Glutamatergic neuron (in vitro differentiated cells): ENCODE measurements around the gene JAZF1. TPM values are rescaled to one million over a fixed set of nuclear protein-coding genes. Genes with fewer than 3 reads are reported as not detected.

Experiments used
- DNase-seq: peaks from one replicate; pipeline ENCODE4 v3.0.0; 2022
- H3K27ac Mint-ChIP-seq: one replicate; pipeline ENCODE4 v1.8.0; 2020; ENCODE audit warnings: mild to moderate bottlenecking, mixed read lengths, inconsistent platforms; ENCODE audit not compliant: unreplicated experiment
- H3K27me3 Mint-ChIP-seq: one replicate; pipeline ENCODE4 v1.8.0; 2020; ENCODE audit warnings: mild to moderate bottlenecking, moderate library complexity, mixed read lengths, inconsistent platforms; ENCODE audit not compliant: unreplicated experiment
- H3K36me3 Mint-ChIP-seq: one replicate; pipeline ENCODE4 v1.8.0; 2020; ENCODE audit warnings: mild to moderate bottlenecking, mixed read lengths, inconsistent platforms; ENCODE audit not compliant: unreplicated experiment
- H3K4me1 Mint-ChIP-seq: one replicate; pipeline ENCODE4 v1.8.0; 2020; ENCODE audit warnings: mild to moderate bottlenecking, low read depth, mixed read lengths, inconsistent platforms; ENCODE audit not compliant: unreplicated experiment
- H3K4me3 Mint-ChIP-seq: one replicate; pipeline ENCODE4 v1.8.0; 2020; ENCODE audit warnings: mild to moderate bottlenecking, mixed read lengths, inconsistent platforms; ENCODE audit not compliant: unreplicated experiment
- H3K9me3 Mint-ChIP-seq: one replicate; pipeline ENCODE4 v1.8.0; 2020; ENCODE audit warnings: mild to moderate bottlenecking, moderate library complexity, mixed read lengths, inconsistent platforms; ENCODE audit not compliant: unreplicated experiment
- total RNA-seq: library from RNA; stranded (reverse); fragmentation: NEBNext Ultra II Directional; extraction: Animal tissue kit (Norgen Biotek cat#: 25700); gene quantifications from one replicate; pipeline ENCODE4 v1.2.1, GENCODE V29; 2021; ENCODE audit not compliant: unreplicated experiment
- TF ChIP-seq, protein P1 (sequence below): fragments of 200-600 bp; sonication (generic); IDR thresholded peaks from one replicate; pipeline ENCODE4 v1.5.0; 2021; ENCODE audit not compliant: partially characterized antibody, unreplicated experiment

Gene JAZF1
- total RNA-seq, 1 donor from 2014 or later, result 14.1 TPM

DNA sequence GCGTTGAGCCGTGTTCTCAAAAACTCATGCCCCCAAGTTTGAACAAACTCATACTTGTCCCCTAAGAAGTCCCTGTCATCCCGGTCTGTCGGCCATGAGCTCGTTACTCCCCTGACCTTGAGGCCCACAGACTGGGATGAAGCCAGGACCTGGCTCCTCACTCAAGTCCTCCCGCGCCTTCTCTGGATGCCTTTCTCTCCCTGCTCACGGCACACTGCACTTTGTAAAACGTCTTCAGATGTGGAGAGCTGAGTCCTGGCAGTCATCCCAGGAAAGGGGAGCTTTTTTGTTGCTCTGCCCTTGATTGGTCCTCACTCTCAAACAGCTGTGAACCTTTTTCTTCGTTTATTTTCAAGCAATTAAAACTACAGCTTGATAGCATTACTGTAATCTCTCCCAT, 110.8 kb downstream of the JAZF1 start:
- TF ChIP-seq, protein P1, sequence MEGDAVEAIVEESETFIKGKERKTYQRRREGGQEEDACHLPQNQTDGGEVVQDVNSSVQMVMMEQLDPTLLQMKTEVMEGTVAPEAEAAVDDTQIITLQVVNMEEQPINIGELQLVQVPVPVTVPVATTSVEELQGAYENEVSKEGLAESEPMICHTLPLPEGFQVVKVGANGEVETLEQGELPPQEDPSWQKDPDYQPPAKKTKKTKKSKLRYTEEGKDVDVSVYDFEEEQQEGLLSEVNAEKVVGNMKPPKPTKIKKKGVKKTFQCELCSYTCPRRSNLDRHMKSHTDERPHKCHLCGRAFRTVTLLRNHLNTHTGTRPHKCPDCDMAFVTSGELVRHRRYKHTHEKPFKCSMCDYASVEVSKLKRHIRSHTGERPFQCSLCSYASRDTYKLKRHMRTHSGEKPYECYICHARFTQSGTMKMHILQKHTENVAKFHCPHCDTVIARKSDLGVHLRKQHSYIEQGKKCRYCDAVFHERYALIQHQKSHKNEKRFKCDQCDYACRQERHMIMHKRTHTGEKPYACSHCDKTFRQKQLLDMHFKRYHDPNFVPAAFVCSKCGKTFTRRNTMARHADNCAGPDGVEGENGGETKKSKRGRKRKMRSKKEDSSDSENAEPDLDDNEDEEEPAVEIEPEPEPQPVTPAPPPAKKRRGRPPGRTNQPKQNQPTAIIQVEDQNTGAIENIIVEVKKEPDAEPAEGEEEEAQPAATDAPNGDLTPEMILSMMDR, result no peak
- Mint-ChIP-seq H3K27me3 (no peaks in the 10 kb centered on the region), H3K4me3 (no peak overlapping the region), H3K36me3 (no peaks in the 10 kb centered on the region), H3K9me3 (peaks cover 2% of the 10 kb centered on the region), H3K4me1 (peaks cover 28% of the 10 kb centered on the region), H3K27ac (no peak overlapping the region)
- no peak for DNase-seq

GRCh38 chr7:28069388-28069787, 111.2 kb downstream of the JAZF1 start:
- Mint-ChIP-seq H3K4me1 (peaks cover 28% of the 10 kb centered on the region), H3K4me3 (no peak overlapping the region)

GRCh38 chr7:28068811-28069216, 111.8 kb downstream of the JAZF1 start:
- Mint-ChIP-seq H3K36me3 (no peaks in the 10 kb centered on the region), H3K4me1 (peaks cover 28% of the 10 kb centered on the region), H3K4me3 (peak overlapping the region; percentile 27), H3K27me3 (no peaks in the 10 kb centered on the region), H3K27ac (peak overlapping the region; percentile 64), H3K9me3 (peaks cover 2% of the 10 kb centered on the region)
- TF ChIP-seq, protein P1, result no peak
- DNase-seq, result no peak

More at GRCh38 chr7:28069388-28069787, 111.2 kb downstream of the JAZF1 start:
- DNase-seq, result no peak
- no peaks in the 10 kb centered on the region for H3K36me3 Mint-ChIP-seq
- H3K27me3 Mint-ChIP-seq, result no peaks in the 10 kb centered on the region
- H3K27ac Mint-ChIP-seq, result peak overlapping the region; percentile 64
- TF ChIP-seq, protein P1, result no peak
- peaks cover 2% of the 10 kb centered on the region for H3K9me3 Mint-ChIP-seq

GRCh38 chr7:28067171-28067570, 113.4 kb downstream of the JAZF1 start:
- Mint-ChIP-seq H3K4me3 (no peak overlapping the region), H3K9me3 (peaks cover 2% of the 10 kb centered on the region), H3K27me3 (no peaks in the 10 kb centered on the region), H3K4me1 (peaks cover 31% of the 10 kb centered on the region), H3K36me3 (no peaks in the 10 kb centered on the region), H3K27ac (no peak overlapping the region)
- no peak for DNase-seq
- TF ChIP-seq, protein P1, result no peak

GRCh38 chr7:28065721-28066285, 114.8 kb downstream of the JAZF1 start:
- H3K27me3 Mint-ChIP-seq, result no peaks in the 10 kb centered on the region
- no peak overlapping the region for H3K4me3 Mint-ChIP-seq
- H3K9me3 Mint-ChIP-seq, result peaks cover 2% of the 10 kb centered on the region
- no peaks in the 10 kb centered on the region for H3K36me3 Mint-ChIP-seq
- peaks cover 31% of the 10 kb centered on the region for H3K4me1 Mint-ChIP-seq
- TF ChIP-seq, protein P1, result no peak
- no peak for DNase-seq
- no peak overlapping the region for H3K27ac Mint-ChIP-seq
